Mammary epithelial cell (primary cell): ENCODE data around the gene GALNT8.

Source experiments
- CTCF ChIP-seq, 2 donors: IDR thresholded peaks in 1 of 2; conservative IDR thresholded peaks in 1 of 2; 2 replicates each; pipeline ENCODE4 v1.5.1; 2011 to 2012; ENCODE audit warnings: inconsistent platforms in 2 of 2, low read length in 2 of 2, mild to moderate bottlenecking in 2 of 2, control low read depth in 1 of 2, low read depth in 1 of 2; ENCODE audit not compliant: insufficient read depth in 1 of 2; ENCODE audit errors: extremely low read depth in 1 of 2
- EZH2 ChIP-seq: IDR thresholded peaks from 2 replicates; pipeline ENCODE4 v1.6.1; 2012; ENCODE audit warnings: low read length, inconsistent platforms, borderline replicate concordance

- TF ChIP-seq CTCF (conservative IDR thresholded peaks at IDR 0.05 in 1 of 2, IDR thresholded peaks at IDR 0.05 in 1 of 2; ENCODE audit: extremely low read depth in 1 of 2, insufficient read depth in 1 of 2, low read depth in 1 of 2, low read length in 2 of 2) (no peak), EZH2 (no peak)
Observed at GRCh38 chr12:4784404-4785054, 64.3 kb downstream of the GALNT8 start.
